ENCODE measurements around the gene NECAB2.
"Not testable (repeated sequence)": the region's sequence is repeated elsewhere in the genome, so short reads cannot be mapped to it uniquely, and the experiment has no call there.

NECAB2 gene

DNA sequence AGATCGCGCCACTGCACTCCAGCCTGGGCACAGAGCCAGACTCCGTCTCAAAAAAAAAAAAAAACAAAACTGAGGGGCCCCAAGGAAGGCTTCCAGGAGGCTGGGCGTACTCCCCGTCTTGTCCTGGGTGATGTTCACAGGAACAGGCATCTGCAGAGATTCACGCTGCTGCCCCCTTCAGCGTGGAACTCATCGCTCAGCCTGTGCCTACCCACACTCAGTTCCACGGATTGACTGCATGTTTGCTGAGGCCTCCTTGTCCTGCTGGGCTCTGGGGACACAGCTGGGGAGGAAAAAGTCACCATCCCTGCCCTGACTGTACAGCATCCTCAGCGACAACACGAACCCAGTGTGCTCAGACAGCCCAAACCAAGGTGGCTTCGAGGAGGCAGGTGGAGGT lies 27.9 kb upstream of the NECAB2 start:
- Histone ChIP-seq H3K36me3 (ENCODE audit: control insufficient read depth, insufficient read depth, low read length) (no peaks in the 10 kb centered on the region), H3K4me3 (ENCODE audit: low read length) (no peak overlapping the region), H3K9ac (ENCODE audit: low read length) (no peak overlapping the region), H3K27ac (ENCODE audit: low read depth, low read length) (no peak overlapping the region), H3K4me1 (ENCODE audit: control insufficient read depth, insufficient read depth, low read length) (no peaks in the 10 kb centered on the region), H3K27me3 (ENCODE audit: control insufficient read depth, insufficient read depth, low read length) (no peaks in the 10 kb centered on the region)

DNA sequence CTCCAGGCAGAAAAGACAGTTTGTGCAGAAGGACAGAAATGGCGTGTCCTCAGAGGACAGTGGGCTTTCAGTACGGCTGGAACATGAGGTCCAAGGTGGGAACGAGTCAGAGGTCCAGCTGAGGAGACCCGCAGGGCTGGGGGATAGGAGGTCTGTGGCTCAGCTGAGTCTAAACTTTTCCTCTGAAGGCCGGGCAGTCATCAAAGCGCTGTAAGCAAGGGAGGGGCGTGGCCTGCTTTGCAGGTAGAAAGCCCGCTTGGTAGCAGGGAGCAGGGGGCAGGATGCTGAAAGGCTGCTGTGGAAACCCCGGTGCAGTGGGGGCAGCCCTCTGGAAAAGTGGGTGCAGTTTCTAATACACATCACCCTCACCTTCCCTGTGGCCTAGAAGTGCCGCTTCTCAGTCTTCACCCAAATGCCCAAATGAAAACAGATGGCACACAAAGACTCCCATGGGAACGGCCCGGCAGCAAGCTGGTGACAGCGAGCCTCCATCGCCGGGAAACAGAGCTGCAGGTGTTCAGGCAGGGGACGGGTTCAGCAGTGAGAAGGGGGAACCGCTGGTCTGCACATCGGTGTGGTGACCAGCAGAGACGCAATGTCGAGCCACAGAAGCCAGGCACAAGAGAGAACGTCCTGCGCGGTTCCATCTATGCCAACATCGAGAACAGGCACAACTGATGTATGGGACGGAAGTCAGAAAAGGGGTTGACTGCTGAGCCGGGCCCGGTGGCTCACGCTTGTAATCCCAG lies 27.2 kb upstream of the NECAB2 start:
- no peaks in the 10 kb centered on the region for H3K4me1 ChIP-seq (ENCODE audit: control insufficient read depth, insufficient read depth, low read length)
- H3K4me3 ChIP-seq (ENCODE audit: low read length): no peak overlapping the region
- H3K9ac ChIP-seq (ENCODE audit: low read length): no peak overlapping the region
- H3K36me3 ChIP-seq (ENCODE audit: control insufficient read depth, insufficient read depth, low read length): no peaks in the 10 kb centered on the region
- no peak overlapping the region for H3K27ac ChIP-seq (ENCODE audit: low read depth, low read length)
- no peaks in the 10 kb centered on the region for H3K27me3 ChIP-seq (ENCODE audit: control insufficient read depth, insufficient read depth, low read length)

- H3K9ac ChIP-seq (ENCODE audit: low read length); H3K27ac ChIP-seq (ENCODE audit: low read depth, low read length); H3K36me3 ChIP-seq (ENCODE audit: control insufficient read depth, insufficient read depth, low read length); H3K27me3 ChIP-seq (ENCODE audit: control insufficient read depth, insufficient read depth, low read length); H3K4me1 ChIP-seq (ENCODE audit: control insufficient read depth, insufficient read depth, low read length); H3K4me3 ChIP-seq (ENCODE audit: low read length): not testable (repeated sequence)
Observed at GRCh38 chr16:83941546-83941945, 26.5 kb upstream of the NECAB2 start.

GRCh38 chr16:83942074-83942473 lies 26.0 kb upstream of the NECAB2 start:
- H3K4me3 ChIP-seq (ENCODE audit: low read length): no peak overlapping the region
- no peak overlapping the region for H3K27ac ChIP-seq (ENCODE audit: low read depth, low read length)
- no peak overlapping the region for H3K9ac ChIP-seq (ENCODE audit: low read length)
- H3K27me3 ChIP-seq (ENCODE audit: control insufficient read depth, insufficient read depth, low read length): no peaks in the 10 kb centered on the region
- H3K36me3 ChIP-seq (ENCODE audit: control insufficient read depth, insufficient read depth, low read length): no peaks in the 10 kb centered on the region
- H3K4me1 ChIP-seq (ENCODE audit: control insufficient read depth, insufficient read depth, low read length): no peaks in the 10 kb centered on the region

DNA sequence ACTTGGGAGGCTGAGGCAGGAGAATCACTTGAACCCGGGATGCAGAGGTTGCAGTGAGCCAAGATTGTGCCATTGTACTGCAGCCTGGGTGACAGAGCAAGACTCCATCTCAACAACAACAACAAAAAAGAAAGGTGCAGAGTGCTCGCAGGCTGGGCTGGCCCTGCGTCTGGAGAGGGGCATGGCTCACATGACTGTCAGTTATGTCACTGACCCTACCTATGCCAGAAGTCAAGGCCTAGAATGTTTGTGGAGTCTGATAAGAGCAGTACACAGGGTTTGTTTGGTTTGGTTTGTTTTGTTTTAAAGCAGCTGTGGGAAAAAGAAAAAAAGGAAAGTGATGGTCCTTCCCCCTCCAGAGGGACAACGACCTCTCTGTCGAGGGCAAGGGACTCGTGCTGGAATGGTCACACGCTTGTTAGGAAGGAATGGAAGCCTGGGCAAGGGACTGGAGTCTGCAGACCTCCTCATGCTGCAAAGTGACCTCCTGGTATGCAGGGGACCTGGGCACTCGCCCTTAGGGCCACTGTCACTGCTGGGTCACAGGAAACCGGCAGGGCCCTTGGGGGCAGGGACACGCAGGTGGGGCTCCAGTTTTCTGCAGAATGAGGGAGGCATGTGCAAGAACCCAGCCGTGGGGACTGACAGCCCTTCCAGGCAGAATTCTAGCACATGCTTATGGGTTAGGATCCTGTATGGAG lies 25.1 kb upstream of the NECAB2 start:
- no peaks in the 10 kb centered on the region for H3K27me3 ChIP-seq (ENCODE audit: control insufficient read depth, insufficient read depth, low read length)
- H3K36me3 ChIP-seq (ENCODE audit: control insufficient read depth, insufficient read depth, low read length): no peaks in the 10 kb centered on the region
- no peaks in the 10 kb centered on the region for H3K4me1 ChIP-seq (ENCODE audit: control insufficient read depth, insufficient read depth, low read length)
- no peak overlapping the region for H3K27ac ChIP-seq (ENCODE audit: low read depth, low read length)
- no peak overlapping the region for H3K9ac ChIP-seq (ENCODE audit: low read length)
- H3K4me3 ChIP-seq (ENCODE audit: low read length): no peak overlapping the region

GRCh38 chr16:83943516-83944050 lies 24.5 kb upstream of the NECAB2 start:
- Histone ChIP-seq H3K9ac (ENCODE audit: low read length) (no peak overlapping the region), H3K4me3 (ENCODE audit: low read length) (no peak overlapping the region), H3K4me1 (ENCODE audit: control insufficient read depth, insufficient read depth, low read length) (no peaks in the 10 kb centered on the region), H3K27me3 (ENCODE audit: control insufficient read depth, insufficient read depth, low read length) (no peaks in the 10 kb centered on the region), H3K36me3 (ENCODE audit: control insufficient read depth, insufficient read depth, low read length) (no peaks in the 10 kb centered on the region), H3K27ac (ENCODE audit: low read depth, low read length) (no peak overlapping the region)

DNA sequence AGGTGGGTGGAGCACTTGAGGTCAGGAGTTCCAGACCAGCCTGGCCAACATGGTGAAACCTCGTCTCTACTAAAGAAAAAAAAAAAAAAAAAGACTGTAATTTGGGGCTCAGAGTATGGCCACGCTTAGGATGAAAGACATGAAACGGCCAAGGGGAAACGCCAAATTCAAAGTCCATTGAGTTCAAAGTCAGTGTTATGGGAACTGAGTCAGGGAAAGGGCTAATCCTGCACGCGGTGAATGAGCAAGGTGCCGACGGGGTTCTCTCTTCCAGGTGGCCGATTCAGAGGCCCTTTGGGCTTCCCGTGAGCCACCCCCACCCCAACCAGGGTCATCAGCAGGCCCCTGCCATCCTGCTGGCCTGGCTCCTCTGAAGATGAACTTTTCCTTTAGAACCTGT lies 22.5 kb upstream of the NECAB2 start:
- no peak overlapping the region for H3K27ac ChIP-seq (ENCODE audit: low read depth, low read length)
- H3K36me3 ChIP-seq (ENCODE audit: control insufficient read depth, insufficient read depth, low read length): no peaks in the 10 kb centered on the region
- H3K4me3 ChIP-seq (ENCODE audit: low read length): no peak overlapping the region
- no peaks in the 10 kb centered on the region for H3K27me3 ChIP-seq (ENCODE audit: control insufficient read depth, insufficient read depth, low read length)
- H3K9ac ChIP-seq (ENCODE audit: low read length): no peak overlapping the region
- H3K4me1 ChIP-seq (ENCODE audit: control insufficient read depth, insufficient read depth, low read length): no peaks in the 10 kb centered on the region

GRCh38 chr16:83946154-83946780 lies 21.8 kb upstream of the NECAB2 start:
- Histone ChIP-seq H3K27me3 (ENCODE audit: control insufficient read depth, insufficient read depth, low read length) (no peaks in the 10 kb centered on the region), H3K4me3 (ENCODE audit: low read length) (no peak overlapping the region), H3K9ac (ENCODE audit: low read length) (no peak overlapping the region), H3K27ac (ENCODE audit: low read depth, low read length) (no peak overlapping the region), H3K4me1 (ENCODE audit: control insufficient read depth, insufficient read depth, low read length) (no peaks in the 10 kb centered on the region), H3K36me3 (ENCODE audit: control insufficient read depth, insufficient read depth, low read length) (no peaks in the 10 kb centered on the region)

- no peaks in the 10 kb centered on the region for H3K4me1 ChIP-seq (ENCODE audit: control insufficient read depth, insufficient read depth, low read length)
- H3K27me3 ChIP-seq (ENCODE audit: control insufficient read depth, insufficient read depth, low read length): no peaks in the 10 kb centered on the region
- H3K9ac ChIP-seq (ENCODE audit: low read length): no peak overlapping the region
- no peaks in the 10 kb centered on the region for H3K36me3 ChIP-seq (ENCODE audit: control insufficient read depth, insufficient read depth, low read length)
- no peak overlapping the region for H3K4me3 ChIP-seq (ENCODE audit: low read length)
- no peak overlapping the region for H3K27ac ChIP-seq (ENCODE audit: low read depth, low read length)
Observed at GRCh38 chr16:83946781-83947566, 21.1 kb upstream of the NECAB2 start.

DNA sequence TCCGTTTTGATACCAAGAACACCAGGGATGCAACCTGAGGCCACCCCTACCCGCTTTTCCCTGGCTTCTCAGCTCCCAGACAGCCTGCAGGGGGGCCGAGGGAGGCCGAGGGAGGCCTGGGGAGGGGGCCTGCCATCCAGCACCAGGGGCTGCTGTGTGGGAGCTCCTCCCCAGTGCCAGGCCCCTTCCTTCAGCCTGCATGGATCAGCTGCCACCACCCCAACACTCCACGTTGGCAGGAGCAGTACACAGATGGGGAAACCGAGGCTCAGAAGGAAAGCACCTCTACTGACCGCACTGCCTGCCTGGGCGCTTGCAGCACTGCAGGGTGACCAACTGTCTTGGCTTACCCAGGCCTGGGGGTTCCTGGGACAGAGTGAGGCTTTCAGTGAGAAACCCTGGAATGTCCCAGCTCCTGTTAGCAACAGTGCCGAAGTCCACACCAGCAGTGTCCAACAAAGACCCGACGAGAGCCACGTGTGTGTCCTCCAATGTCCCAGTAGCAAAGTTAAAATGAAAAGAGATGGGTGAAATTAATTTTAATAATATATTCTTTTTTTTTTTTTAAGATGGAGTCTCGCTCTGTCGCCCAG lies 20.3 kb upstream of the NECAB2 start:
- Histone ChIP-seq H3K4me1 (ENCODE audit: control insufficient read depth, insufficient read depth, low read length) (peaks cover 3% of the 10 kb centered on the region), H3K9ac (ENCODE audit: low read length) (no peak overlapping the region), H3K4me3 (ENCODE audit: low read length) (no peak overlapping the region), H3K27ac (ENCODE audit: low read depth, low read length) (no peak overlapping the region), H3K36me3 (ENCODE audit: control insufficient read depth, insufficient read depth, low read length) (no peaks in the 10 kb centered on the region), H3K27me3 (ENCODE audit: control insufficient read depth, insufficient read depth, low read length) (no peaks in the 10 kb centered on the region)

GRCh38 chr16:83948914-83949723 lies 18.9 kb upstream of the NECAB2 start:
- Histone ChIP-seq H3K4me1 (ENCODE audit: control insufficient read depth, insufficient read depth, low read length) (peaks cover 10% of the 10 kb centered on the region), H3K4me3 (ENCODE audit: low read length) (no peak overlapping the region), H3K9ac (ENCODE audit: low read length) (no peak overlapping the region), H3K36me3 (ENCODE audit: control insufficient read depth, insufficient read depth, low read length) (no peaks in the 10 kb centered on the region), H3K27me3 (ENCODE audit: control insufficient read depth, insufficient read depth, low read length) (no peaks in the 10 kb centered on the region), H3K27ac (ENCODE audit: low read depth, low read length) (no peak overlapping the region)

Measured in rectal smooth muscle tissue (tissue), 1 donor.